IPS-18c (cell line): ENCODE data around the gene DUSP9.
A peak's percentile ranks its signal among the peaks of the same experiment; 100 is the strongest.

Experiments used
- H3K4me3 ChIP-seq: 2 replicates; pipeline ENCODE4 v1.7.0; 2013; ENCODE audit warnings: low read depth, mild to moderate bottlenecking, low read length, moderate library complexity; ENCODE audit not compliant: insufficient read depth
- H3K9me3 ChIP-seq: one replicate; pipeline ENCODE4 v1.6.1; 2013; ENCODE audit warnings: mild to moderate bottlenecking, low read length, moderate library complexity; ENCODE audit not compliant: control insufficient read depth, insufficient read depth

DUSP9 gene

DNA sequence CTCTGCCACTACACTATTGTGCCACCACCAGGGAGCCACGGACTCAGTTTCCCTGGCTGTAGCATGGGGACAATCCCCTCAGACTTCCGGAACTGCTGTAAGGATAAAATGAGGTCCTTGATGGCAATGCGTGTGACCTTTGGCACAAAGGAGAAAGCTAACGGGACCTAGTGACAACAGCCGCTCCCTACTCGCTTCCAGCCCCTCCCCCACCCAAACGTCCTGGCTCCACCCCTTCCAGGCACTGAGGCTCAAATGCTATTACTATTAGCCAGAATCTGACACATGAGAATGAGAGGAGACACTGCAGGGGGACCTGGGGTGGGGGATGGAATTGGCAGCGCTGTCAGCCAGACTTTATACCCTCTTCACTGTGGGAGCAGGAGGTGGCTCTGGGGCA, 5.4 kb upstream of the DUSP9 start:
- peak overlapping the region; percentile 1; the same call in 1 of the 2 replicates for H3K4me3 ChIP-seq
- peaks cover 11% of the 10 kb centered on the region for H3K9me3 ChIP-seq

DNA sequence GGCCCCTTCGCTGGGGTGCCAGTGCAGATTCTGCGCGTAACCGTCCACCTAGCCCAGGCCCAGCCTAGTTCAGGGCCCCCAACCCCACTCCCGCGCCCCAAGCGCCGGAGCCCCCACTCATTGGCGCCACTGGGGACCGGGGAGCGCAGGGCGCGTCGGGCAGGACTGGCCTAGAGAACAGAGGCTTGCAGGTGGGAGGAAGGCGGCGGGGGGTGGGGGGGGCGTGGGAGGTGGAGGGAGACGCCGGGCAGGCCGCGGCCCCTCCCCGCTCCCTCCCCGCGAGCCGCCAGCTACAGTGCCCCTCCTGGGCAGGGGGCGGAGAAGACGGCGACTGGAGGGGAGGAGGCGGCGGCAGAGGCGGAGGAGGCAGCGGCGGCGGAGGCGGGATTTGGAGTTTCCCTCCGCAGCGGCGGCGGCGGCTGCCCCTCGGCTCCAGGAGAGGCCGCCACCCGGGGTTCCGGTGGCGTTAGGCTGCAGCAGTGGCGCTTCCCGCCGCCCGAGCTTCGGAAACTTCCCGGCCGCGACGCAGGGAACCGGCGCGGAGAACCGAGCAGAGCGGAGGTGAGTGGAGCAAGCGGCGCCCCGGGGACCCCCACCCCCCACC, 4.8 kb upstream of the DUSP9 start:
- Histone ChIP-seq H3K9me3 (peaks cover 15% of the 10 kb centered on the region), H3K4me3 (peak overlapping the region; percentile 1; the same call in 1 of the 2 replicates)

DNA sequence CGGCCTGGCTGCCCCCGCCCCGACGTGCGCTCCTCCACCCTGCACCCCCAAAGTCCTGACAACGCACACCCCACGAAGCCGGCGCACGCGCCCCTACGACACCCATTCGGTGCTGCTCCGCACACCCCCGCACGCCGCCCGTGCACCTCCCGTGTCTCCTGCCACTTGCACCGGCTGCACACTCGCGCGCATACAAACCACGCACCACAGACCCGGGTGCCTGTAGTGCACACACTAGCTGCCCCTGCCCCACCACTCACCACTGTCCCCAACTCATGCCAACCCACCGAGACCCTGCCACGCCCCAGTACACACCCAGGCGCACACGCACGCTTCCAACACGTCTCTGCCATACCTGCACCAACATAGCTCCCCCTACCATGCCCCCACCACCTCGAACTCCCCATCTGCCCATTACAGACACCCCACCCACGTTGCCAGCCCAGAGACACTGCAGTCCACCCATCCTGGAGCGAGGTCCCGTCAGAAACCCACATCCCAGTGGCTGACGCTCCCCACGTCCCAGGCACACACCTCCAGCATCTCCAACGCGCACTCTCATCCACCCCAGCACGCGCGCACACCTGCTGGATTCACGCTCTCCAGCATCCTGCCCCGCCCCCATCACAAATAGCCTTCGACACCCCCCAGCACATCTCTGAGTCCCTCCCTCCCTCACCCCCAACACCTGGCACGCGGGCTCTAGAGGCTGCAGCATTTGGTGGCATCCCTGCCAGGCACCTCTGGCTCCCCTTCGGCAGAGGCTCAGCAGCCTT, 4.2 kb upstream of the DUSP9 start:
- Histone ChIP-seq H3K9me3 (peaks cover 11% of the 10 kb centered on the region), H3K4me3 (peak overlapping the region; percentile 20)

DNA sequence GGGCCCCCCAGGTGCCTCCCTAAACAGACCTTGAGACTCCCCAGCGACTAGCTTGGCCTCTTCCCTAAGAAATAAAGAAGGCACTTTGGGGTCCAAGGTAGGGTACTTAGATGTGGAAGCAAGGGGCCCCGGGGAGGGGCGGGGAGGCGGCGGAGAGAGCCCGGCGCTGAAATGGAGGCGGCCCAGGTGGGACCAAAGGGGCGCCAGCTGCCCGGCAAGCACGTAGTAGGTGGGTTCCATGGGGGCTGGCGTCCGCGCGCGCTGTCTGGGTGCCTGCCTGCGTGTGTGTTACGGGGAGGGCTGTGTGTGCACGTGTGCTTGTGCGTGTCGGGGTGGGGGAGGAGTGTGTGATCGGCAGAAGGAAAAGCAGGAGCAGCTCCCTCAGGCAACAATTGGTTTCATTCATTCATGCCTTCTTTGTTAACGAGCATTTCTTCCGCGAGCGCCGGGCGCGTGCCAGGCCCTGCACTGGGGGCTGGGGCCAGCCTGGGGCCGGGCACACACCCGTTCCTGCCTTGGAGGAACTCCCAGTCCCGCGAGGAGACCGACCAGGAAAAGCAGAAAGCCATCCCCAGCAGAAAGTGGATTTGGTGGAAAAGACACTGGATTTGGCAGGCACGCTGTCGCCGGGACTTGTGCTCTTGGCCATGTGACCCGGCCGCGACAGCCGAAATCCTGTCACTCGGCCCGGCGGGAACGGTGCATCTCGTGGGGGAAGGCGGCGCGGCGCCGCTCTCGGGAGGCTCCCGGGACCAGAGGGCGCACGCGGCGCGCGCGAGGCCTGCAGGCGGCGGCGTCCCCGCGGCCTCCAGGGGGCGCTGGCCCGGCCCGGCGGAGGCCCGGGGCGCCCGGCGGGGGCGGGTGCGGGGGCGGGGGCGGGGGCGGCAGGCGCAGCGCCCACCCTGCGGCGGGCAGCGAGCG, 3.3 kb upstream of the DUSP9 start:
- Histone ChIP-seq H3K9me3 (peaks cover 11% of the 10 kb centered on the region), H3K4me3 (peak overlapping the region; percentile 36)

DNA sequence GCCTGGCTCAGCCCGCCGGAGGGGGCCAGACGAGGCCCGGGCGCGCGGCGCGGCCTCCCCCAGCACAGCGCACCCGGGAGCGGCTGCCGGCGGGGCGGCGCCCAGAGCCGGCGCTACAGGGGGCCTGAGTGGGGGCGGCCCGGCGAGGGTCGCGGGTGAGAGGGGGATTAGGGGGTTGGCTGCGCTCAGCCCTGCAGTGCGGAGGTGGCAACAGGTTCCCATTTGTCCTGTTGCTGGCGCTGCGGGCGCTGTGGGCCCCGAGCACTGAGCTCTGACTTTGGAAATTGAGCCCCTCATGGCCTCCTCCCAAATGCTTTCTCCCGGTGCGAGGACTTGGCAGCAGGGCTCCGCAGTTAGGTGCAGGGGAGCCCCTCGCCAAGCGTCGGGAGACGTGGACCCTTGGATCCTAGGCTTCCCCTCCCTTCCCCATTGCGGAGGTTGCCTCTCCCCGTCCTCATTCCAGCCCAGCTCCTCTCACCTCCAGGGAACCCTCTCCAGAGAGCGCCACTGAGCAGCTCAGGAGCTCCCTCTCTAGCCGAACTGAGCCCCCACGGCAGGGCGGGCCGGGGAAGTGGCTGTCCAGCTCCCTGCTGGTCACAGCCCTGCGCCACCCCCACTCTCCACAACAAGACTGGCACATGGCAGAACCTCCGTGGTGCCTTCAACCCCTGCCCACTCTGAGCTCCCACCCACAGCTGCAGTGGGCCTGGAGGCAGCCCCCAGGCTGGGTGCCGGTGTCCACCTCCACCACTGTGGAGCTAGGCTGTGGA, 2.5 kb upstream of the DUSP9 start:
- Histone ChIP-seq H3K4me3 (peak overlapping the region; percentile 34; the same call in 1 of the 2 replicates), H3K9me3 (peaks cover 14% of the 10 kb centered on the region)

DNA sequence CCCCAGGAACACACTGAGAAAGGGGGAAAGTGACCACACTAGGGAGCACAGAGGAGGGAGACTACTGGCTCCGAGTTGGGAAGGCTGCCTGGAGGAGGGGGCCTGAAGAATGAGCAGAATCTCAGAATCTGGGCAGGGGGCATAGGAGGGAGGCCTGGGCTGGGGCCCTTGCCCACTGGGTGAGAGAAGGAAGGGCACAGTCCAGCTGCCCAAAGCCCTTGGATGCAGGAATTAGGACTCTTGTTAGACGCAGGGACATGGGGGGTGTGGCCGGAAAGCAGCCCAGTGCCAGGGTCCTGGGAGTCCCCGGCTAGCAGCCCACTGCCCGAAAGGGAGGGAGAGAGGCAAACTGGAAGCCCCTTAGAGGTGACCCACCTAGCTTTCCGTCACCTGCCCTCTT, 1.9 kb upstream of the DUSP9 start:
- Histone ChIP-seq H3K9me3 (peaks cover 15% of the 10 kb centered on the region), H3K4me3 (no peak overlapping the region; the same call in 1 of the 2 replicates)

DNA sequence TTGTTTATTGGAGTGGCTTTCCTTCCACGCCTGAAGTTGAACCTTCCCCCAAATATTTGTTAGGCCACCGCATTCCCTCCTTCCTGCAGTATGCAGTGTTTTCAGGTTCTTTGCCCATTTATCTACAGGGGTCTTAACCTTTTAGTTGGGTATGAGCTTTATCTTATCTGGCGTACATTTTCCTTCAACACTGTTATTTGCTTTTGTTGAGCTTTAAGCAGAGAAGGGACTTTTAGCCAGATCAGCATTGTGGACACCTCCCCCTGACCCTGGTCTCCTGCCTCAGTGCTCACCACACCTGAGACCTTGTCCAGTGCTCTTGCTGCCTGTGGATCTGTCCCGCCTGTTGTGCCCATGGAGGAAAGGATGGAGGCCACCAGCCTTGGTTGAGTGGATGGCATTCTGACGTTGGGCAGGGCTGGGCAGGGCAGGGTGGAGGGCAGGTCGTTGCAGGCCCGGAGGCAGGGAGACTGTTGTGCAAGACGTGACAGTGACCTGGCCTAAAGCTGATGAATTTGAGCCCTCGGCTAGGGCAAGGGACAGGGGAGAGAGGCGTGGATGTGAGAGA, 998 bp upstream of the DUSP9 start:
- peaks cover 13% of the 10 kb centered on the region for H3K9me3 ChIP-seq
- no peak overlapping the region for H3K4me3 ChIP-seq

DNA sequence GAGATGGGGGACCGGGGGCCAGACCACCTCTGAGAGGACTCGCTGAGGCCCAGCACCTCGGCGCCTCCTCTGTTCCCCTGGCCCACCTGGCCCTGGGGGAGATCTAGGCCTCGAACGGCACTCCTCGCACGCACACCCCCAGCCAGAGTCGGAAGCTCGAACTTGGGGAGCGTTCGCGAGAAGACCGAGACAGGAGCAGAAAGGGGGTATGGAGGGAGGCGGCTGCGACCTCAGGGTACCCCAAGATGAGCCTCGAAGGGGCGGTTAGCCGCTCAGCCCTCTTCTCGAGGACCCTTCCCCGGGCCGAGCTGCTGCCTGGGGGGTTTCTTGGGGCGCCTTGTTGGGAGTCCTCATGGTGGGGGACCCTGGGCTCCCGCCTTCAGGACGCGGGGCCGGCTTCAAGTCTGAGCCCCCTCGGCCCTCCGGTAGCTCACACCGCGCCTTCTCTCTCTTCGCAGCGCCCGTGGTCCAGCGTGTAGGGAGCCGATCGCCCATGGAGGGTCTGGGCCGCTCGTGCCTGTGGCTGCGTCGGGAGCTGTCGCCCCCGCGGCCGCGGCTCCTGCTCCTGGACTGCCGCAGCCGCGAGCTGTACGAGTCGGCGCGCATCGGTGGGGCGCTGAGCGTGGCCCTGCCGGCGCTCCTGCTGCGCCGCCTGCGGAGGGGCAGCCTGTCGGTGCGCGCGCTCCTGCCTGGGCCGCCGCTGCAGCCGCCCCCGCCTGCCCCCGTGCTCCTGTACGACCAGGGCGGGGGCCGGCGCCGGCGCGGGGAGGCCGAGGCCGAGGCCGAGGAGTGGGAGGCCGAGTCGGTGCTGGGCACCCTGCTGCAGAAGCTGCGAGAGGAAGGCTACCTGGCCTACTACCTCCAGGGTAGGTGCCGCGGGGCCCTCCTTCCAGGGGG, 706 bp downstream of the DUSP9 start:
- Histone ChIP-seq H3K4me3 (no peak overlapping the region; the same call in 1 of the 2 replicates), H3K9me3 (peaks cover 10% of the 10 kb centered on the region)

DNA sequence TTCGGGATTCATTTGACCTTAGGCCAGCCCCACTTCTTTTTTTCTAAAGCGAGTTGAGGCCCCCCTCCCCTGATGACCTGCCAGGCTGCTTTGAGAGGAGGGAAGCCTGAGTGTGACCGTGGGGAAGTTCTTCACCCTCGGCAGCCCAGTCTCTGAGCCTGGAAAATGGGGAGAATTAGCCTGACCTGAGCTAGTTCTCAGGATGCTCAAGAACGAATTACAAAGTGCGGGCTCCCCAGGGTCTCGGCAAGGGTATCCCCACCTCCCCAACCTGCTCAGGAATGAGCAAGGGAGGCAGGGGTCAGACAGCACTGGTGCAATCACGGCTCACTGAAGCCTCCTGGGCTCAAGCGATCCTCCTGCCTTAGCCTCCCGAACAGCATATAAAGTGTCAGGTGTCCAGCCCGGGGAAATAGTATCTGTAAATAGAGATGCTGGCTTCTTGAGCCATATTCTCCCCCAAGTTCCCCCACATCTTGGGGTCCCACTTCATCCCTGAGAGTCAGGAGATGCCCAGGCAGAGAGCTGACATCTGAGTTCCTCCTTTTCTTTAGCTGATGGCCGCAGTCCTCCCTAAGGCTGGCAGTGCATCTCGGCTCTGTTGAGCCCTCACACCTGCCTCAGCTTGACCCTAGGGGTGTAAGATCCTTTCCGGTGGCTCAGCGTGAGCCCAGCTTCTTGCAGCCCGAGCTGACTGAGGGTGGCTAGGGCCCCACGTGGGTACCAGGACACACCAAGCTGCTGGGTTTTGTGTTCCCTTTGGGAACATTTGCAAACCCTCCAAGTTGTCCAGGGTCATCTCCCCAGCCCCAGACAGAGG, 1.6 kb downstream of the DUSP9 start:
- H3K4me3 ChIP-seq = no peak overlapping the region
- peaks cover 10% of the 10 kb centered on the region for H3K9me3 ChIP-seq

DNA sequence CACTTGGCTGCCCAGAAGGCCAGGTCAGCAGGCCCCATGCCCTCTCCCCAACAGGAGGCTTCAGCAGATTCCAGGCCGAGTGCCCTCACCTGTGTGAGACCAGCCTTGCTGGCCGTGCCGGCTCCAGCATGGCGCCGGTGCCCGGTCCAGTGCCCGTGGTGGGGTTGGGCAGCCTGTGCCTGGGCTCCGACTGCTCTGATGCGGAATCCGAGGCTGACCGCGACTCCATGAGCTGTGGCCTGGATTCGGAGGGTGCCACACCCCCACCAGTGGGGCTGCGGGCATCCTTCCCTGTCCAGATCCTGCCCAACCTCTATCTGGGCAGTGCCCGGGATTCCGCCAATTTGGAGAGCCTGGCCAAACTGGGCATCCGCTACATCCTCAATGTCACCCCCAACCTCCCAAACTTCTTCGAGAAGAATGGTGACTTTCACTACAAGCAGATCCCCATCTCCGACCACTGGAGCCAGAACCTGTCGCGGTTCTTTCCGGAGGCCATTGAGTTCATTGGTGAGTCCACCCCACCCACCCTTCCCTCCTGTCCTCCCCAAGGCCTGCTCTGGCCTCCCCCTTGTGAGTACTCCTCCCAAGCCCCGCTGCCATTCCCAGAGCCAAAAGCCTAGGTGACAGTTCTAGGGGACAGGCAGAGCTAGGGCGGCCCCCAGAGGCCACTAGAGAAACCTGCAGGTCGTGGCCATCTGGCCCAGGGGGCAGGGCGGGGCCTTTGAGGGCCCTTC, 2.3 kb downstream of the DUSP9 start:
- peaks cover 10% of the 10 kb centered on the region for H3K9me3 ChIP-seq
- no peak overlapping the region for H3K4me3 ChIP-seq

DNA sequence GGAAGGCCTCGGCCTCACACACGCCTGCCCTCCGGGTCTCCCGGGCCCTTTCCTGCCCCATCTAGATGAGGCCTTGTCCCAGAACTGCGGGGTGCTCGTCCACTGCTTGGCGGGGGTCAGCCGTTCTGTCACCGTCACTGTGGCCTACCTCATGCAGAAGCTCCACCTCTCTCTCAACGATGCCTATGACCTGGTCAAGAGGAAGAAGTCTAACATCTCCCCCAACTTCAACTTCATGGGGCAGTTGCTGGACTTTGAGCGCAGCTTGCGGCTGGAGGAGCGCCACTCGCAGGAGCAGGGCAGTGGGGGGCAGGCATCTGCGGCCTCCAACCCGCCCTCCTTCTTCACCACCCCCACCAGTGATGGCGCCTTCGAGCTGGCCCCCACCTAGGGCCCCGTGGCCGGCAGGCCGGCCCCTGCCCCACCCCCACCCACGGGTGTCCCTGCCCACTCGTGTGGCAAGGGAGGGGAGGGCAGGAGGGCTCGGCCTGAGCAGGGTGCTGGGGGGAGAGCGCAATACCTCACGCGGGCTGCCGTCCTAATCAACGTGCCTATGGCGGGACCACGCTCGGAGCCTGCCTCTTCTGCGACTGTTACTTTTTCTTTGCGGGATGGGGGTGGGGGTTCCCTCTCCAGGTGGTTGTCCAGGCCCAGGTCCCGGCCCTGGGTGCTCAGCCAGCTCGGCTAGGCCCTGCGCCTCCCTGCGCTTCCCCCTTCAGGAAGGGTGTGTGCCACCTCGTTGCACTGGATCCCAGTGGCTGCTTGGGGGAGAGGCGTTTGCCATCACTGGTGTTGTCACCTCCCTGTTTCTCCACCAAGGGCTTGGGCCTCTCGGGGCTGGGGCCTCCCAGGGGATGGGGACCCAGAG, 3.1 kb downstream of the DUSP9 start:
- H3K9me3 ChIP-seq = peaks cover 13% of the 10 kb centered on the region
- no peak overlapping the region for H3K4me3 ChIP-seq

DNA sequence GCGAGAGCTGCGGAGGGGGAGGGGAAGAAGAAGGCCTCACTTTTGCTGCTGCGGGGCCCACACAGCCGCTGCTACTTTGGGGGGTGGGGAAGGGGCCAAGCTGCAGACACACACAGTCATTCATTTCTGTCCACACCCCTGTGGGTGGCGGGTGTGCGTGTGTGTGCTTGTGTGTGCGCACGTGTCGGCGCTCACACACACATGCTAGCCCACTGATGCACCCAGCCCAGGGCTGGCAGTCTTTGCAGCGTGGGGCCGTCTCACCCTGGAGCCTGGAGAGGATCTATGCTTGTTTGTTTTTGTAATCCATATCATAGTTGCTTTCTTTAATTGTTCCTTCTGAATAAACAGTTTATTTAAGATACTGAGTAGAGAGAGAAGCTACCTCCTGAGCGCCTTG, 4.0 kb downstream of the DUSP9 start:
- Histone ChIP-seq H3K4me3 (no peak overlapping the region), H3K9me3 (peaks cover 13% of the 10 kb centered on the region)

DNA sequence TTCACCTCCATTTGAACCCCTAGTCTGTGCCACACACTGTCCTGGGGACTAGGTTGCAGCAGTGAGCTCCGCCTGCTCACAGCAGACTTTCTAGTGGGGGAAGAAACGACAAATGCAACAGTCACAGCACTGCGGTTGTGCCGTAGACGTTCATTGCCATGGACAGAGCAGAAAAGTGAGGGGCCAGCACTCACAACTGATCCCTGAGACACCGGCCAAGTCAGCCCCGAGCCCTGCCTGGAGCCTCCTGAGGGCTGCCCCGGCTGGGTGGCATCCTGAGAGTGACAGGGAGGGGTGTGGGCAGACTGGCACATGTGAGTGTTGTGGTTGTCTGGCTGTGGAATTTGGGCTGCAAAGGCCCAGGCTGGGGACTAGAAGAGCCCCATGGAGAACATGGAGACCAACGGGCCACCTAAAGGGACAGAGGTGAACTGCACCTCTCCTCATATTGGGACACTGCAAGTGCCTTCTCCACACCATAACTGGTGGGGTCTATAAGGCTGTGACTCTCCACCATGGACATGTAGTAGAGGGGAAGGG, 4.6 kb downstream of the DUSP9 start:
- Histone ChIP-seq H3K4me3 (no peak overlapping the region), H3K9me3 (peaks cover 13% of the 10 kb centered on the region)
